Sigmoid colon (tissue), 4 donors: ENCODE measurements around the gene FBXL15.

Experiments used
- CTCF ChIP-seq, 4 experiments: fragments of 450-650 bp in 3 of 4; fragments of 200-600 bp in 1 of 4; IDR thresholded peaks; one replicate each; pipeline ENCODE4 v1.5.1; 2016 to 2019; ENCODE audit warnings: antibody characterized with exemption in 4 of 4, mild to moderate bottlenecking in 3 of 4, moderate library complexity in 2 of 4
- EP300 ChIP-seq, 4 donors: sonication (generic); formaldehyde crosslinking; IDR thresholded peaks; one replicate each; pipeline ENCODE4 v1.6.1; 2017; ENCODE audit warnings: antibody characterized with exemption in 4 of 4
- POLR2A ChIP-seq, 2 donors: fragments of 450-650 bp; IDR thresholded peaks; one replicate each; pipeline ENCODE4 v1.6.1; 2016; ENCODE audit warnings: antibody characterized with exemption in 2 of 2, mild to moderate bottlenecking in 2 of 2, moderate library complexity in 2 of 2

- TF ChIP-seq CTCF (IDR thresholded peaks at IDR 0.05): no peak
- TF ChIP-seq EP300 (IDR thresholded peaks at IDR 0.05): no peak
- no peak for TF ChIP-seq POLR2A (IDR thresholded peaks at IDR 0.05)
These were observed 46.7 kb downstream of the FBXL15 start for GRCh38 chr10:102467318-102467717.
